ENCODE data around the gene FGD6. TPM values are rescaled to one million over a fixed set of nuclear protein-coding genes. Genes with fewer than 3 reads are reported as not detected.

Gene FGD6
- polyA plus RNA-seq, 1 donor (not counting 4 experiments of a cell fraction or from before 2014, with no cell fraction given) = 54.2 TPM

DNA sequence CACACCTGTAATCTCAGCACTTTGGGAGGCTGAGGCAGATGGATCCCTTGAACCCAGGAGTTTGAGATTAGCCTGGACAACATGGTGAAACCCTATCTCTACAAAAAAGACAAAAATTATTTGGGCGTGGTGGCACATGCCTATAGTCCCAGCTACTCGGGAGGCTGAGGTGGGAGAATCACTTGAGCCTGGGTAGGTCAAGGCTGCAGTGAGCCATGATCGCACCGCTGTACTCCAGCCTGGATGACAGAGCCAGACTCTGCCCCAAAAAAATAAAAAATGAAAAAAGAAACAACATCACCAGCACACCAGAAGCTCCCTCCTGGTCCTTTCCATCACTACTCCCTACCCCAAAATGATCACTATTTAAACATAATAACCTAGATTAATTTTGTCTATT is 2.9 kb upstream of the FGD6 start:
- Histone ChIP-seq H3K27me3 (ENCODE audit: control insufficient read depth, extremely low read depth, insufficient read depth, low read length) (no peaks in the 10 kb centered on the region), H3K4me1 (ENCODE audit: control insufficient read depth, extremely low read depth, insufficient read depth, low read length) (peaks cover 37% of the 10 kb centered on the region), H3K4me2 (ENCODE audit: control insufficient read depth, extremely low read depth, insufficient read depth, low read depth, low read length) (peak overlapping the region; percentile 90), H3K4me3 (ENCODE audit: control insufficient read depth in 2 of 3, extremely low read depth in 1 of 3, insufficient read depth in 2 of 3, low read depth in 1 of 3, low read length in 3 of 3) (peak overlapping the region; percentile 62 to 100 (median 83)), H4K20me1 (ENCODE audit: control insufficient read depth, extremely low read depth, insufficient read depth, low read length) (peaks cover 3% of the 10 kb centered on the region), H3K9ac (ENCODE audit: control insufficient read depth, extremely low read depth, insufficient read depth, low read length) (peak overlapping the region; percentile 91), H3K27ac (ENCODE audit: control insufficient read depth, insufficient read depth, low read length) (peak overlapping the region; percentile 89), H3K36me3 (ENCODE audit: control insufficient read depth in 2 of 2, extremely low read depth in 1 of 2, insufficient read depth in 2 of 2, low read length in 2 of 2) (peaks cover 6 to 16% of the 10 kb centered on the region in 2 experiments), H3K9me1 (ENCODE audit: control insufficient read depth, extremely low read depth, insufficient read depth, low read length) (no peaks in the 10 kb centered on the region), H3K79me2 (ENCODE audit: control insufficient read depth, insufficient read depth, low read length) (peaks cover 91% of the 10 kb centered on the region), H2AFZ (ENCODE audit: control insufficient read depth, low read length) (no peak overlapping the region), H3K9me3 (ENCODE audit: control insufficient read depth, low read depth, low read length) (no peaks in the 10 kb centered on the region)
- TF ChIP-seq, protein P1, sequence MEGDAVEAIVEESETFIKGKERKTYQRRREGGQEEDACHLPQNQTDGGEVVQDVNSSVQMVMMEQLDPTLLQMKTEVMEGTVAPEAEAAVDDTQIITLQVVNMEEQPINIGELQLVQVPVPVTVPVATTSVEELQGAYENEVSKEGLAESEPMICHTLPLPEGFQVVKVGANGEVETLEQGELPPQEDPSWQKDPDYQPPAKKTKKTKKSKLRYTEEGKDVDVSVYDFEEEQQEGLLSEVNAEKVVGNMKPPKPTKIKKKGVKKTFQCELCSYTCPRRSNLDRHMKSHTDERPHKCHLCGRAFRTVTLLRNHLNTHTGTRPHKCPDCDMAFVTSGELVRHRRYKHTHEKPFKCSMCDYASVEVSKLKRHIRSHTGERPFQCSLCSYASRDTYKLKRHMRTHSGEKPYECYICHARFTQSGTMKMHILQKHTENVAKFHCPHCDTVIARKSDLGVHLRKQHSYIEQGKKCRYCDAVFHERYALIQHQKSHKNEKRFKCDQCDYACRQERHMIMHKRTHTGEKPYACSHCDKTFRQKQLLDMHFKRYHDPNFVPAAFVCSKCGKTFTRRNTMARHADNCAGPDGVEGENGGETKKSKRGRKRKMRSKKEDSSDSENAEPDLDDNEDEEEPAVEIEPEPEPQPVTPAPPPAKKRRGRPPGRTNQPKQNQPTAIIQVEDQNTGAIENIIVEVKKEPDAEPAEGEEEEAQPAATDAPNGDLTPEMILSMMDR (optimal IDR thresholded peaks at IDR 0.05 in 1 of 3, IDR thresholded peaks at IDR 0.05 in 1 of 3, conservative IDR thresholded peaks at IDR 0.05 in 1 of 3; ENCODE audit: extremely low read depth in 1 of 3, insufficient read depth in 2 of 3, low read length in 3 of 3) = no peak
- no peak for TF ChIP-seq EZH2 (IDR thresholded peaks at IDR 0.05; ENCODE audit: low read length)
- FAIRE-seq (no peak), DNase-seq (ENCODE audit: low read depth, low spot score) (no peak)
- dilution Hi-C loops (cut with MboI; ENCODE audit: extremely low pct_ligation_motif_present, low sequenced_read_pairs) = no loop called here

DNA sequence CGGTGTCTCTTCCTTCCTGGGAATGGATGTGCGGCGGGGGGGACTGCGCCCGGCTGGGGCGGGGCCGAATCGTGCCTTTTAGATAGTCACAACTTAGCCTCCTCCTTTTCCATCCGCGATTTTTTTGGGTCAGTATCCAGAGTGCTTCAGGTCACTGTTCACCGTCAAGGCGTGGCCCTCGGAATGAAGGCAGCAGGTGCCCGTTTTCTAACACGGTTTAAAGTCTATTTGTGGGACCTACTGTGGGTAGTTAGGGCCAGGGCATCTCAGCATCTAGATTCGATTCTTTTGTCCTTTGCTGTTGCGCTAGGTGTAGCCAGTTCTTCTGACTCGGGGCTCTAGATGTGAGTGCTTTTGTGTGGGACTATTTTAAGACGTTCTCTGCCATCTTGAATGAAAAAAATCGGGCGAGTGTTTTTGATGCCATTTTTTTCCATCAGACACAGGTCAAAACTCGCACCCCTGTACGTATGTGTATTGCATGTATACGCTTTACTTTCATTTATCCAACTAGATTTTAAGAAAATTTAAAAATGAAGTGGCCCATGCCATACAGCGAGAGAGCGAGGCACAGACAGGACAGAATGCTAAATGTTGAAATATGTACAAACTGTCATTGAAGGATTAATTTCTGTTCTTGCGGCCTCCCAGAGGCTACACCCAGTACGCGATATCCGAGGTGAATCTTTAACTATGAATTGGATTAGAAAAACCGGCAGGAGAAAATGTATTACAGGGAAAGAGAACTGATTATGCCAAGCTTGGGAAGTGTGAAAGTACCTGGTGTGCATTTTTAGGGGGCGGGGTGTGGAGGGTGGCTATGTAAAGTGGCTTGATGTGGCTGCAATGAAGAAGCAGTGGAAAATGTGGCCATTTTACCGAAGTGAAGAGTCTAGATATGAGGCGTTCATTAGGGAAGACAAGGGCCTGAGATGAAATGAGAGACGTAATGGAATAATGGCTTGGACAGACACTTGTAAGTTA is 1.2 kb upstream of the FGD6 start:
- dilution Hi-C loops (cut with MboI; ENCODE audit: extremely low pct_ligation_motif_present, low sequenced_read_pairs) = no loop called here
- DNase-seq (ENCODE audit: low read depth, low spot score) = no peak

More for the DNA sequence above, 1.2 kb upstream of the FGD6 start:
- Histone ChIP-seq H3K9me1 (ENCODE audit: control insufficient read depth, extremely low read depth, insufficient read depth, low read length) (no peaks in the 10 kb centered on the region), H3K9me3 (ENCODE audit: control insufficient read depth, low read depth, low read length) (no peaks in the 10 kb centered on the region), H4K20me1 (ENCODE audit: control insufficient read depth, extremely low read depth, insufficient read depth, low read length) (no peaks in the 10 kb centered on the region), H3K79me2 (ENCODE audit: control insufficient read depth, insufficient read depth, low read length) (peaks cover 92% of the 10 kb centered on the region), H3K4me3 (ENCODE audit: control insufficient read depth in 2 of 3, extremely low read depth in 1 of 3, insufficient read depth in 2 of 3, low read depth in 1 of 3, low read length in 3 of 3) (peak overlapping the region; percentile 62 to 100 (median 83)), H3K27me3 (ENCODE audit: control insufficient read depth, extremely low read depth, insufficient read depth, low read length) (no peaks in the 10 kb centered on the region), H3K4me2 (ENCODE audit: control insufficient read depth, extremely low read depth, insufficient read depth, low read depth, low read length) (peak overlapping the region; percentile 90), H3K27ac (ENCODE audit: control insufficient read depth, insufficient read depth, low read length) (peak overlapping the region; percentile 89), H3K4me1 (ENCODE audit: control insufficient read depth, extremely low read depth, insufficient read depth, low read length) (peaks cover 36% of the 10 kb centered on the region), H3K9ac (ENCODE audit: control insufficient read depth, extremely low read depth, insufficient read depth, low read length) (peak overlapping the region; percentile 91), H3K36me3 (ENCODE audit: control insufficient read depth in 2 of 2, extremely low read depth in 1 of 2, insufficient read depth in 2 of 2, low read length in 2 of 2) (peaks cover 0 to 4% of the 10 kb centered on the region in 2 experiments), H2AFZ (ENCODE audit: control insufficient read depth, low read length) (peak overlapping the region; percentile 79)
- TF ChIP-seq, protein P1 (optimal IDR thresholded peaks at IDR 0.05 in 1 of 3, IDR thresholded peaks at IDR 0.05 in 1 of 3, conservative IDR thresholded peaks at IDR 0.05 in 1 of 3; ENCODE audit: extremely low read depth in 1 of 3, insufficient read depth in 2 of 3, low read length in 3 of 3) = no peak
- no peak for TF ChIP-seq EZH2 (IDR thresholded peaks at IDR 0.05; ENCODE audit: low read length)
- FAIRE-seq = peak; percentile 60

All from keratinocyte (primary cell).